HG02970 (cell line): ENCODE measurements around the gene HIC1.

ENCODE experiments used
- ATAC-seq: cut with Tn5 transposase; IDR thresholded peaks from one replicate; pipeline ENCODE4 v1.9.1; 2021; ENCODE audit warnings: mild to moderate bottlenecking, moderate library complexity, moderate number of reproducible peaks; ENCODE audit not compliant: unreplicated experiment, low FRiP score

HIC1 gene

DNA sequence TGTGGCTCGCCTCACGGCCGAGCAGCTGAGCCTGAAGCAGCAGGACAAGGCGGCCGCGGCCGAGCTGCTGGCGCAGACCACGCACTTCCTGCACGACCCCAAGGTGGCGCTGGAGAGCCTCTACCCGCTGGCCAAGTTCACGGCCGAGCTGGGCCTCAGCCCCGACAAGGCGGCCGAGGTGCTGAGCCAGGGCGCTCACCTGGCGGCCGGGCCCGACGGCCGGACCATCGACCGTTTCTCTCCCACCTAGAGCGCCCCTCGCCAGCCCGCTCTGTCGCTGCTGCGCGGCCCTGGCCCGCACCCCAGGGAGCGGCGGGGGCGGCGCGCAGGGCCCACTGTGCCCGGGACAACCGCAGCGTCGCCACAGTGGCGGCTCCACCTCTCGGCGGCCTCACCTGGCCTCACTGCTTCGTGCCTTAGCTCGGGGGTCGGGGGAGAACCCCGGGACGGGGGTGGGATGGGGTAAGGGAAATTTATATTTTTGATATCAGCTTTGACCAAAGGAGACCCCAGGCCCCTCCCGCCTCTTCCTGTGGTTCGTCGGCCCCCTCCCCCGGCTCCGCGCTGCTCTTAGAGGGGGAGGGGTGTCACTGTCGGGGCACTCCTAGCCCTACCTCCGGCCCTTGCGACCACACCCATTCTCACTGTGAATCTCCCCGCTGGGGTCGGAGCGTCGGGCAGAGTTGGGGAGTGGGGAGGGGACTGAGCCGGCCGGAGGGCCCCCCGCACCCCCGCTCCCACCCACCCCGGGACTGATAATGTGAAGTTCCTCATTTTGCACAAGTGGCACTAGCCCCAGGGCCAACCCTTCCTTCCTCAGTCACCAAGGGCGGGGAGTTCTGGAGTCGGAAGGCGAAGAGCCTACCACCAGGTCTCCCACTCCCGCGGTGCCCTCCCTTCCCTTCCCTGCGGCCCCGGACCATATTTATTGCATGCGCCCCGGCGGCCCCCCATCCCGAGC lies 4.0 kb downstream of the HIC1 start:
- ATAC-seq = no peak

DNA sequence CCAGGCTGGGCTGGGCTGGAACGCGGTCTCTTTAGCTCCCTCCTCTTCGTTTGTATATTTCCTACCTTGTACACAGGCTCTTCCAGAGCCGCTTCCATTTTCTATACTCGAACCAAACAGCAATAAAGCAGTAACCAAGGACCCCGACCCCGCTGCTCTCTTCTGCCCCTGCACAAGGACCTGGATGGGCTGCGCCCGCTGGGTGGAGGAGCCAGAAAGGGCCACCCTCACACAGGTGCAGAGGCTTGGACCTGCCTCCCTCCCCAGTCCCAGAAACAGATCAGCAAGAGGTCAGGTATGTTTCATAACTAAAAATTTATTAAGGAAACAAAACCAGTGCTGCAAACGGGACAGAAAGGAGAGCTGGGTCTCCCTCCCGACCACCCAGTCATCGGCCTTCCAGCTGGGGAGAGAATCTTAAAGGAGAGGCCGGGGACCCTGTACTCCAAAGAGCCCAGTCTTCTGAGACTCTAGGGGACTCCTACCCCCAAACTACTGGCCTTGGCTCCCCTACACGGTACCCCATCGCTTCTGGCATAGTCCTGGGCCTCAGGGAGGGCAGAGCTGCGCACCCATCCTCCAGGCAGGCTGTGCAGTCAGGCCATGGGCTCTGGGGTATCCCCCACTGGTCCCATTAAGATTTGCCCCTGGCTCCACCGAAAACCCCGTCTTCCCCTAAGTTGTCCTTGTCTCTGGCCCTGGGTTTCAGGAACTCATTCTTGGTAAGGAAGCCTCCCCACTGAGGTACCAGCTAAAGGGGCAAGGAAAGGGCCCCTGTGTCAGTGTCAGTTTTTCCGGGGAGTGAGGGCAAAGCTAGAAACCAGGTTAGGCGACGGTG lies 4.9 kb downstream of the HIC1 start:
- no peak for ATAC-seq

DNA sequence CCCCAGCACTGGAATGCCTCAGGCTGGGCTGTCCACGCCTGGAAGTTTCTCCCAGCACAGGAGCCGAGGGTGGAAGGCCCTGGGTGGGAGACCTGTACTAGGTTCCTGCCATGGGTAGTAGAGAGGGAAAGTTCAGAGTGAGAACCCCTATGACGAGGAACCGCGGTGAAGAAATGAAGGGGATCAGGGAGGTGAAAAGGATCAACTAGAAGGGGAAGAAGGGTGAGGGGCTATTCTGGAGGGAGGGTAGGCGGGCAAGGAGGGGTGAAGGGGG lies 5.4 kb downstream of the HIC1 start:
- no peak for ATAC-seq

DNA sequence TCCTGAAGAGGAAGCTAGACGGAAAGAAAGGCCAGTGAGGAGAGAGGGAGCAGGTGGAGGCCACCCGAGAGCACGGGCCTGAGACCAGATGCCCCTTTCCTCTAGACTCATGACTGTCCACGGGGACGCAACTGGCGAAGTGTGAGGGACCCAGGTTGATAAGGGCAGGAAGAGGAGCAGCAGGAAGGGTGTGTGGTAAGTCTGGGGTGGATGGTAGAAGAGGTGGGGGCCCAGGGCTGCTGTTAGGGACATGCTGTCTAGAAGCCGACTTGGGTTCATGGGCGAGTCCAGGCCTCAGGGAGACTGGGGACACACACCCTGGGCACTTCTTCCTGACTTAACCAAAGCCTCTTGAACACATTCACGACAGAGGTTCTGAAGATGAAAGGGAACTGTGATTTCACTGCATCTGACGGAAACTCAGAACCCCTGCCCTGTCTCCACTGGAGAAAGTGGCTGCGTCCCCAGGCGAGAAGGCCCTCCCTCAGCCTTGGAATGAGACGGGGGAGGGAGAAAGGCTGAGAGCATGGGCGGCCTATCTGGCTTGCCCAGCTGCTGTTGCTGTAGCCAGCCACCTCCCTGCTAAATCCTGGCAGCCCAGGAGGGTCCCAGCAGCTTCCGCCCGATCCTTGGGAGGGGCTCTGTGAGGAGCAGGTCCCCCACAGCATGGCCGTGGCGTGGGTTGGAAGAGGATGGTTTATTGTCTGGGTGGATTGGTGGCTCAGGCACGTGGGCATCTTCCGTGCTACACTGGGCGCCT lies 6.0 kb downstream of the HIC1 start:
- no peak for ATAC-seq

DNA sequence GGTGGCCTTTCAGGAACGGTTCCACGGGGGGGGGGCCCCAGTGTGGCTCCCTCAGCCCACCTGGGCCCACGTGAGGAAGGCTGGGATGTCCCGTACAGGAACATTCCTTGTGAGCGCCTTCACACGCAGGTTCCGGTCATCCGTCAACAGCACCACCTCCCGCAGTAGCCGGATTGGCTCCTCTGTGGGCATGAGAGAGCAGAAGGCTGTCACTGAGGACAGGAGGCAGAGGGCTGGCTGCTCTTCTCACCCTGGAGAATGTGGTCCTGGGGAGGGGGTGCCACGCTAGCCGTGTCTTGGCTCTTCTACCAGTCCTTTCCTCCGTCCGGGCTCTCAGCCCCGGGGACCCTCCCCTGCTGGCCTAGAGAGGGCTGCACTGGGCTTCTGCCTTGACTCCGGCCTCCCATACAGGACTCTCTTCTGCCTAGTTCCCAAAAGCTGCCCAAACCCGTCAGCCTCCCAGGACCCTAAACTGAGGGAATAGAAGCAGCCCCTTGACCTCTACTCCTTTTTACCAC lies 6.6 kb downstream of the HIC1 start:
- no peak for ATAC-seq

DNA sequence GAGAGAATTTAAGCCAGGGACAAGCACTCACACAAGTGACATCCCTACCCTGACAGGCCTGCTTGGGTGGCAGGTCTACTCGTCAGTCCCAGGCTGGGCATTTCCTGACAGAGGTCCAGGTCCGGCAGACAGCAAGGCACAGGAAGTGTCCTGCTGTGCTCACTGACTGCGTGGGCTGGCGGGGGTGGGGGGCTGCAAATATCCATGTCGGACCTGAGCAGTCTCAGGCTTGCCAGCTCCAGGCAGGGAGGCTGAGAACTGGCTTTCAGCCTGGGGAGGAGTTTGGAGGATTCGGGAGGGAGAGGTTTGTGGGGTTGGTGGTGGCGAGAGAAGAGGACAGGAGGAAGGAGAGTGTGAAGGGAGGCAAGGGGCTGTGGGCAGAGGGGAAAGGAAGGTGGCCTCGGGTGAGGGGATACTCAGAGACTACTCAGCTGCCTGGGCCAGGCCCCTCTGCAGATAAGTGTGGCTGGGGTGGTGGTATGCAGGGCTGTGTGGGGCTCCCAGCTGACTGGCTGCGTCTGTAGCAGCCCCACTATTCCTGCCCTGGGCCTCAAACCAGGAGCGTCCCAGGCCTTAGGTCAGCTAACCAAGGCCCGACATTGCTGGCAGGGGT lies 7.8 kb downstream of the HIC1 start:
- ATAC-seq = no peak

DNA sequence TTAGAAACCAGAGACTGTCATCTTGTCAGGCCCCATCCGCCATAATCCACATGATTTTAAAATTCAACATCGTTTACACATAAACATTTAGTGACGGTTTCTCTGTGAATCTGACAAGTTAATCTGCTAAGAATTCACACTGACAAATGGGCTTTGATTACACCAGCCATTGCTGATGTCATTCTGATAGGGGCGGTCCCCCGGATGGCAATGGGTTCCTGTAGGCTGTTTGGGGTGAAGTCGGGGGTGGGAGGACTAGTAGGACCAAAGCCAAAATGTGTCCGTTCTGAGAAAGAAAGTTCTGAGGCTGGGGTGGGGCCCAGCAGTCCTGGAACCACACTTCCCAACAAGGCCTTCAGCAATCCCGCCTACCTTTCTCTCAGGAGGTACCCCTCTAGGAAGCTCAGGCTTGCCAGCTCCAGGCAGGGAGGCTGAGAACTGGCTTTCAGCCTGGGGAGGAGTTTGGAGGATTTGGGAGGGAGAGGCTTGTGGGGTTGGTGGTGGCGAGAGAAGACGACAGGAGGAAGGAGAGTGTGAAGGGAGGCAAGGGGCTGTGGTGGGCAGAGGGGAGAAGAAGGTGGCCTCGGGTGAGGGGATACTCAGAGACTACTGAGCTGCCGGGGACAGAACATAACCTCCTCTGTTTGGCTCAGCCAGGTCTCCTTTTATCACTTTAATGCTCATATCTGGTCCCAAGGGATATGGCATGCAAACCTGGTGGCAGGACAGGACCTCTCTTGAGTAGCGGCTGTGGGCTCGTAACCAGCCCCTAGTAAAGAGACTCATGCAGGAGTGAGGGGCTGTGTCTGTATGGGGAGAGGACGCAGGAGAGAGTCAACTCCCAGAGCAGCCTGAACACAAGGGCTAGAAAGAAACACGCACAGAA lies 8.6 kb downstream of the HIC1 start:
- ATAC-seq = no peak

DNA sequence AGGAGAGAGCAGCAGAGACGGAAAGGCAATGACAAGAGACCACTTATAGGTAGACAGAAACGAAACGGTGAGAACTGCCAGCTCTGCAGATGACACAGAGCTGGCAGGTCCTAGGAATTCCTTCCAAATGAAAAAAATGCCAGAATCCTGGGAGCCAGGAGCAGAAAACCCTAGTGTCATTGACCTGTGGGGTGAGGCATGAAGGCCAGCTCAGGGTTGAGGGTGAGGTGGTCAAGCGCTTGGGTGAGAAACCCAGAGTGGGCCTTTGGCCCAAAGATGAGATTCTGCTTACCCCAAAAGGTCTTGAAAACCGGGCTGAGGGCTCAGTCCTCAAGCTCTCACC lies 9.2 kb downstream of the HIC1 start:
- no peak for ATAC-seq

DNA sequence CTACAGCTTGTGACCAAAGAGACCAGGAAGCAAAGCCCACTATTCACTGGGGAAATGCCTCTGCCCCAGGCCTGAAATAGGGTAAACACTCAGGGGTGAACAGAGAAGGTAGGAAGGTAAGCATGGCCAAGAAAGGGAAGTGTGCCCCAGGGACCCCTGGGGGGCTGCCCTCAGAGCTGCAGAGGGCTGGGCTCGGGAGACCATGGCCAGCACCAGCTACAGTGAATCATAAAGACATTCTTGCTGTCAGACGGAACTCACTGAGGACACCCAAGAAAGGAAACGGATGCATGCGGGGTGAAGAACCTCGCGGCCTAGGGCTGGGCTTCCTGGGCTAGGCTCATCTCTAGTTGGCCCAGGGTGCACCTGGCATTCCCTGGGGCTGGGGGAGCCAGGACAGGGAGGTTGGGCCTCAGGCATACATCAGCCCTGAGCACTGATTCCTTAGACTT lies 9.6 kb downstream of the HIC1 start:
- ATAC-seq = no peak

DNA sequence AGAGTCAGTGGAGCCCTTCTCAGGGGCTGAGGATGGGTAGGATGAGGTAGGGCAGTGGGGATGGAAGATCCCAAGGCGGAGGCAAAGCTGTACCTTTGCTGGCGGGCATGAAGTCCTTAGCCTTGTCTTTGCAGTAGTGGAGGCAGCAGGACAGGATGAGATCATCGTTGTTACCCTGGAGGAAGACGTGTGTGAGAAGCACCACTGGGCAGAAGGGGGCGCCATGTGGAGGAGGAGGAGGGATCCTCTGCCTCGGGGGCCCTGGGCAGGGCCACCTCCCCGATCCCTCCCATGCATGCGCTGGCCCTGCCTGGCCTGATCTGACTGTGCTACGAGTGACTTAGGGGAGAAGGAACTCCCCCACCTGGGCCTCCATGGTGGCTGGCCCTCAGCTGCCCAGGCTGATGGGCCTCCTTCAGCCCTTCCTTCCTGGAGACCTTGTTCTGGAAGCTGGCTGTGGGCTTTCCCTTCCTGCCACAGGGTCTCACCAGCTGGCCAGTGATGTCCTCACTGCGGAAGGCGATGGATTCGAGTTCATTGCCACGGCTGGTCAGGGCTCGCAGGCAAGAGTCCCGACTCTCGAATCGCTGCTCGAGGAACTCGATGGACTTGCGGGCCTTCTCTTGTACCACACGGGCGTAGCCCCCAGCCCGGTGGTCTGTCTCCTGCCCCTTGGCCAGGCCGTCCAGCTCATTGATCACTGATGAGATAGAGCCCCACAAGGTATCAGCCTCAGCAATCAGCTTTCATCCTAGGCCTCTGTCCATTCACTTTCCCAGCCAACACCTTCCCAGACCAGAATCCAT lies 10.3 kb downstream of the HIC1 start:
- ATAC-seq = no peak

DNA sequence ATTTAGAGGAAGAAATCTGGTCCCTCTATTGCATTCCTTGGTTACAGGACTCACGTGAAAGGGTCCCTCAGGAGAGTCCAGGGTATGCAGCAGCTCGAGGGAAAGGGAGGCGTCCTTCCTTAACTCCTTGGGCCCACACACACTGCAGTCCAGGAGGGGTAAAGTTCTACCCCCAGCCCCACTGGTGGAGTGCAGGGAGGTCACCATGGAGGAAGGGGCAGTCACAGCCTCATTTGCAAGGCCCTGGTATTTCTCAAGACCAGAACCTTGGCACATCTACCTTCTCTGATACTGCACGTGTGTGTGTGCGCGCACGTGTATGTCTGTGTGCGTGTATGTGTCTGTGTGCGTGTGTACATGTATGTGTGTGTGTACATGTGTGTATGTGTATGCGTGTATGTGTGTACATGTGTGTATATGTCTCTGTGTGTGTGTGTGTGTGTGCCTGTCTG lies 11.1 kb downstream of the HIC1 start:
- ATAC-seq = no peak

DNA sequence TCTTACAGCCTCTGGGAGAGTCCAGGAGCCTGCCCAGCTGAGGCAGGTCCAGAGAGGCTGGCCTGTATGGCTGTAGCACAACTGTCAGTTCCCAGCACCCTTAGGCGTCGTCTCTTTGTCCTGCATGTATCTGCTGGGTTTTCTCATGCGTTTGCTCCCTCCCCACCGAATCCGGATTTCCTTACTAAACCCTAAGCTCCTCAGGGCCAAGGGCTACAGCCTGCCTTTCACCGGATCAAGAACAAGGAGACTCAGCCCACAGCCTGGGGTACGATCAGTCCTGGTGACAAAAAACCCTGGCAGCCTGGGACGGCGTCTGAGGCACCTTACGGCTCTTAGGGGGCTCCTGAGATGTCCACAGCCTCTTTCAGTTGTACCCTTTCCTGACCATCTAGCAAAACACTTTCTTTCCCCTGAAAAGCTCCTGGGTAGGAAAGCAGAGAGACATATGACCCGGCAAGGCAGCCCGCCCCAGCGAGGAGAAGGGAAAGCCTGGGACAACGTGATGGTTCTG lies 12.2 kb downstream of the HIC1 start:
- ATAC-seq = no peak

DNA sequence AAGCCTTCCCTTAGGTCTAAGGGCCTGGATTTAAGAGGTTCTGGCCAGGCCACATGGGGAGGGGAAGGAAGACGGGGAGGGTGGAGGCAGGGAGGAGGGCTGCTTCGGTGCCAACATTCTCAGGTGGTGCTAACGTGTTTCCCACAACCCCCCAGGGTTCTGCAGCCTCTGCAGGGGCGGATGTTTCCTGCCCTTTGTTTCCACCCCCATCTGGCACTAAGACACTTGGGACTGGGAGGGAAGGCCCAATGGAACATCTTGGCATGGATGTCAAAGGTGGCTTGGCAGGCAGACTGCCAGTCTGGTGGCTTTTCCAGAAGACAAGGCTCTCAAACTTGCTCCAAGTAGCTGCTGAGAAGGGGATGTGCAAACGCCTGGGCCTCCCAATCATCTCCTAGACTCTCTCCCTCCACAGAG lies 12.7 kb downstream of the HIC1 start:
- no peak for ATAC-seq

DNA sequence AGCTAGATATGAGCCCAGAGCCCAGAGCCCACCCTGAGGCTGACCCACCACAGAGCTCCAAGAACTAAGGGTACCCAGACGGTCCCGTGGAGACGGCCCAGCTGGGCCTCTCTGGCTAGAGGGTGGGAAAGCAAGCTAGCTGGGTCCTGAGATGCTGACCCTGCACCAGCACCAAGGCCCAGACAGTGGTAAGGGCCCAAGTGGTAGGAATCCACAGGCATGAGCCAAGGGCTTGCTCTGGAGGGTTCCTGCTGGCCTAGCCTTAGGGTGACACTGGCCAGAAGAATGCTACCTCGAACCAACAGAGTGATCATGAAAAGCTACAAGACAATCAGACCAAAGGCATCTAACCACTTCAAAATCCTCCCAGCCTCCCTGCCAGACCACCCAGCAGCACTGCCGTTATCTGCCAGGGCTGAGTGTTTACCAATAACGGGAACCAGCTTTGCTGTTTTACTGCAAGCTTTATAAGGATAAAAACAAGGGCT lies 13.2 kb downstream of the HIC1 start:
- ATAC-seq = no peak

DNA sequence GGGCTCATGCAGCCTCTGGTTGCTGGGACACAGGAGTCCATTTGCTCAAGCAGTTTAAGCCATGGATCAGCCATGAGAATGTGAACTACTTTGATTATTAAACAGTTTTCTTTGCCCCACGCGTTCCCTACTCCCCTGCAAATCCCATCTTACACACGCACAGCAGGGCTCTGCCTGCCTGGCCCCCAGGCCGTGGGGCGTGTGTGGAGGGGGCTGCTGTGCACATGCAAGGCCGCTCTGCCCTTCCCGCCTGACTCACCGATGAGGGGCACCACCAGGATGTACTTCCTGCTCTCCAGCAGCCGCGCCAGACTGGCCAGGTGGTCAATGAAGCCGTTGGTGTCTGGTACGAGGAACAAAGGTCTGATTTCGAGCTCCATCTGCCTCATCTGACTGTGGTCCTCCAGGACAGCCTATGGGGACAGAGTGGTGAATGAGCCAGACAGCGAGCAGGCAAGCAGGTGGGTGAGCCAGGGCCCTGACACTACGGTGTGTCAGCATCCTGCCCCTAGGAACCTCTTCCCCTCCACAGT lies 13.7 kb downstream of the HIC1 start:
- ATAC-seq = no peak

DNA sequence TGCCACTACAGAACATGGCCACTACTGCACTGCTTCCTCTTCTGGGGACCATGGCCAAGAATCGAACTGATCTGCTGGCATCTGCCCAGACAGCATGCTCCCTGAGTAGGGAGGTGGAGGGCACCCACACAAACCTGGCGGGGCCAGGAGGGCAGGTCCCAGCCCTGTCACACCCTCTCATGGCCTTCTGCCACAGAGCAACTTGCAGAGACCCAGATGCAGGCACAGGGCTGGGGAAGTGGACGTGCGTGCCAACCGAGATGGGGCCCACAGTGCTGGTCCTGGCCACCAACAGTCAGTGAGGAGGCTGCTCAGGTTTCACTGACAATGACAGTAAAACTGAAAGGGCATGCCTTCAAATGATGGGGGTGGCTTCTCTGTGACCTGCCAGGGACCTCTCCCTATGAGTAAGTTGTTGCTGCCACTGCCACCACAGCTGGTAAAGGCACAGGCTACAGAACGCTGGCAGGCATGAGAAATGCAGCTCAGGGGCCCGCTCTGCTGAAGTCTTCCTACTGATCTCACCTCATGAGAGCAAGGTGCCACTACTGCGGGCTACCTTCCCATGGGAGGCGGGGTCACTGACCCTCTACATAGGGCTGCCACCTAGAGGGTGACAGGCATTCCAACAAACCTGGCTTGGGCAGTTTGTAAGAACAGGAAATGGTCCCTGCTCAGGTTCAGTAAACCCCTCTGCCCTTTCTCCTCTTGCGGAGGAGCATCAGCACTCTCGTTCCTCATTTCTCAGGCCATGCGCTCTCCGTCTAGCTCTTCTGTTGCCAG lies 15.5 kb downstream of the HIC1 start:
- ATAC-seq = peak; percentile 73

DNA sequence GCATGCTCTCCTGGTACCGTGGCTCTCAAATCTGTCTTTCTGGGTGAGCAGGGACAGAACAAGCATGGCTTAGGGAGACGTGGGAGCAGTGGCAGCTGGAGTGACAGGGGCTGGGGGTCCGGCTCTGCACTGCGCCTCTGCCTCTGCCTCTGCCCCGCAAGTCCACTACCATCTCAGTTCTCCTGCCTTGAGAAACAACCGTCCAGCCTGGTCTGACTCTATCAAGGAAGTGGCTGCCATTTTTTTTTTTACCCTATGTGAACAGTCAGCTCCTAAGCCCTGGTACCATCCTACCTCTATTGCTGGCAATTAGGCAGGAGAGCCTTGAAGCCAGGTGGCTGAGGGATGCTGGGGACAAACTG lies 16.1 kb downstream of the HIC1 start:
- ATAC-seq = no peak
